IMR-90 (cell line): Measurements from ENCODE around the gene C1orf141. TPM values are rescaled to one million over a fixed set of nuclear protein-coding genes. Genes with fewer than 3 reads are reported as not detected.
A peak's percentile ranks its signal among the peaks of the same experiment; 100 is the strongest.

Experiments
- ATAC-seq: fragments of 200-7000 bp; cut with Tn5 transposase; 2 replicates; pipeline ENCODE4 v1.9.1; 2020; ENCODE audit warnings: low read depth, mild to moderate bottlenecking, moderate library complexity
- BruUV-seq: library from RNA; stranded (reverse); fragments of 400-500 nt; replicated peaks from 2 replicates; lab custom pipeline; 2021; lab: Mats Ljungman, UMichigan
- CTCF ChIA-PET: fragments of 300-600 bp; formaldehyde crosslinking; extraction: SDS; loops from one replicate; lab custom pipeline; 2021; ENCODE audit warnings: antibody characterized with exemption; lab: Yijun Ruan, JAX
- POLR2A ChIA-PET: fragments of 300-600 bp; sonication (Branson Sonifier 250); formaldehyde crosslinking; loops from one replicate; lab custom pipeline; 2022; ENCODE audit warnings: antibody characterized with exemption; ENCODE audit not compliant: unreplicated experiment; lab: Charles Lee
- DNase-seq: peaks from one replicate; pipeline ENCODE4 v3.0.0; 2013
- H2AFZ ChIP-seq: replicated peaks from 2 replicates; pipeline ENCODE3; 2013; ENCODE audit warnings: low read length, mild to moderate bottlenecking; ENCODE audit not compliant: poor library complexity
- H2AK5ac ChIP-seq: 2 replicates; pipeline ENCODE4 v1.6.1; 2013; ENCODE audit warnings: low read depth, low read length, inconsistent platforms
- H2AK9ac ChIP-seq: replicated peaks from 2 replicates; pipeline ENCODE3; 2013; ENCODE audit warnings: mild to moderate bottlenecking, low read depth, low read length, moderate library complexity; ENCODE audit not compliant: poor library complexity
- H2BK120ac ChIP-seq: 2 replicates; pipeline ENCODE4 v1.6.1; 2013; ENCODE audit warnings: low read depth, low read length, inconsistent platforms
- H2BK15ac ChIP-seq: 3 replicates; pipeline ENCODE4 v1.6.1; 2013; ENCODE audit warnings: low read depth, low read length, inconsistent platforms
- H2BK20ac ChIP-seq: 2 replicates; pipeline ENCODE4 v1.6.1; 2013; ENCODE audit warnings: low read depth, mild to moderate bottlenecking, inconsistent platforms, low read length, moderate library complexity
- H2BK5ac ChIP-seq: 2 replicates; pipeline ENCODE4 v1.6.1; 2013; ENCODE audit warnings: mild to moderate bottlenecking, low read depth, low read length, inconsistent platforms; ENCODE audit not compliant: poor library complexity, severe bottlenecking
- H3K14ac ChIP-seq: replicated peaks from 2 replicates; pipeline ENCODE4 v1.6.1; 2013; ENCODE audit warnings: low read depth, low read length, inconsistent platforms
- H3K18ac ChIP-seq: 2 replicates; pipeline ENCODE4 v1.6.1; 2013; ENCODE audit warnings: low read depth, low read length, control low read depth
- H3K23ac ChIP-seq: 2 replicates; pipeline ENCODE4 v1.6.1; 2013; ENCODE audit warnings: low read depth, low read length, inconsistent platforms
- H3K27ac ChIP-seq: 2 replicates; pipeline ENCODE4 v1.5.1; 2013; ENCODE audit warnings: mild to moderate bottlenecking, control low read depth, low read length; ENCODE audit not compliant: insufficient read depth
- H3K27me3 ChIP-seq: 2 replicates; pipeline ENCODE4 v1.6.1; 2013; ENCODE audit warnings: low read length; ENCODE audit not compliant: control insufficient read depth, insufficient read depth
- H3K36me3 ChIP-seq: 2 replicates; pipeline ENCODE4 v1.6.1; 2013; ENCODE audit warnings: low read length, mixed read lengths; ENCODE audit not compliant: control insufficient read depth, insufficient read depth
- H3K4ac ChIP-seq: 2 replicates; pipeline ENCODE4 v1.6.1; 2013; ENCODE audit warnings: low read depth, low read length, inconsistent platforms
- H3K4me1 ChIP-seq: 2 replicates; pipeline ENCODE4 v1.6.1; 2013; ENCODE audit warnings: low read length, mixed read lengths; ENCODE audit not compliant: control insufficient read depth, insufficient read depth
- H3K4me2 ChIP-seq: 2 replicates; pipeline ENCODE4 v1.6.1; 2013; ENCODE audit warnings: low read depth, mild to moderate bottlenecking, control low read depth, low read length, moderate library complexity
- H3K4me3 ChIP-seq: 2 replicates; pipeline ENCODE4 v1.5.1; 2013; ENCODE audit warnings: low read depth, mild to moderate bottlenecking, control low read depth, low read length, moderate library complexity; ENCODE audit not compliant: insufficient read depth
- H3K56ac ChIP-seq: 2 replicates; pipeline ENCODE4 v1.6.1; 2013; ENCODE audit warnings: low read length, inconsistent platforms; ENCODE audit not compliant: insufficient read depth; ENCODE audit errors: extremely low read depth
- H3K79me1 ChIP-seq, 2 experiments: 2 replicates each; pipeline ENCODE4 v1.6.1; 2013; ENCODE audit warnings: low read length in 2 of 2, inconsistent platforms in 1 of 2, low read depth in 1 of 2
- H3K9ac ChIP-seq: 2 replicates; pipeline ENCODE4 v1.6.1; 2013; ENCODE audit warnings: low read depth, low read length, control low read depth
- H3K9me1 ChIP-seq: 2 replicates; pipeline ENCODE4 v1.6.1; 2013; ENCODE audit warnings: low read length, inconsistent platforms; ENCODE audit not compliant: insufficient read depth
- H3K9me3 ChIP-seq: 2 replicates; pipeline ENCODE4 v1.6.1; 2013; ENCODE audit warnings: low read length; ENCODE audit not compliant: control insufficient read depth, insufficient read depth
- H4K20me1 ChIP-seq: 2 replicates; pipeline ENCODE4 v1.6.1; 2013; ENCODE audit warnings: low read length, inconsistent platforms; ENCODE audit not compliant: insufficient read depth
- H4K5ac ChIP-seq: 2 replicates; pipeline ENCODE4 v1.6.1; 2013; ENCODE audit warnings: mild to moderate bottlenecking, low read depth, low read length, control low read depth
- H4K8ac ChIP-seq, 2 experiments: 2 replicates each; pipeline ENCODE4 v1.6.1; 2013; ENCODE audit warnings: low read depth in 2 of 2, low read length in 2 of 2, control low read depth in 1 of 2, inconsistent platforms in 1 of 2
- H4K91ac ChIP-seq: 2 replicates; pipeline ENCODE4 v1.6.1; 2013; ENCODE audit warnings: low read depth, low read length, inconsistent platforms; ENCODE audit not compliant: insufficient read depth
- BHLHE40 ChIP-seq: fragments of 150-350 bp; IDR thresholded peaks from 2 replicates; pipeline ENCODE4 v1.6.1; 2016; ENCODE audit warnings: mild to moderate bottlenecking, low read depth, low read length
- CHD1 ChIP-seq: IDR thresholded peaks from 2 replicates; pipeline ENCODE4 v1.6.1; 2012; ENCODE audit warnings: low read depth, low read length, improper control_type of control experiment
- CTCF ChIP-seq: conservative IDR thresholded peaks from 2 replicates; pipeline ENCODE4 v1.5.1; 2012; ENCODE audit warnings: mild to moderate bottlenecking, low read depth, low read length, improper control_type of control experiment
- FOS ChIP-seq: fragments of 150-350 bp; IDR thresholded peaks from 2 replicates; pipeline ENCODE4 v1.6.1; 2016; ENCODE audit warnings: low read depth, low read length
- MAFK ChIP-seq: IDR thresholded peaks from 2 replicates; pipeline ENCODE4 v1.6.1; 2012; ENCODE audit warnings: low read depth, low read length, improper control_type of control experiment
- MAZ ChIP-seq: IDR thresholded peaks from 2 replicates; pipeline ENCODE4 v1.6.1; 2012; ENCODE audit warnings: low read depth, mild to moderate bottlenecking, low read length, improper control_type of control experiment, moderate library complexity, borderline replicate concordance
- NFE2L2 ChIP-seq: fragments of 150-350 bp; IDR thresholded peaks from 2 replicates; pipeline ENCODE4 v1.6.1; 2016; ENCODE audit warnings: low read depth, mild to moderate bottlenecking, low read length
- RAD21 ChIP-seq: IDR thresholded peaks from 2 replicates; pipeline ENCODE4 v1.6.1; 2012; ENCODE audit warnings: low read length, improper control_type of control experiment
- RCOR1 ChIP-seq: IDR thresholded peaks from 2 replicates; pipeline ENCODE4 v1.6.1; 2012; ENCODE audit warnings: mild to moderate bottlenecking, low read length, improper control_type of control experiment; ENCODE audit not compliant: insufficient replicate concordance
- WGBS, 2 experiments: methylation state at CpG; one replicate each; pipeline versions ENCODE4 v1.1.5 to v1.1.7; 2013; ENCODE audit warnings: missing lambda C conversion rate in 2 of 2; ENCODE audit not compliant: insufficient read length in 1 of 2; ENCODE audit errors: extremely low coverage in 2 of 2; 5-methylcytosine and 5-hydroxymethylcytosine counted together
- dilution Hi-C: fragments of 300-500 bp; cut with HindIII; formaldehyde crosslinking; loops from one replicate; pipeline ENCODE4 v1.14.3; 2018; ENCODE audit warnings: low sequenced_read_pairs; ENCODE audit not compliant: unreplicated experiment
- in situ Hi-C: fragments of 300-500 bp; cut with MboI; formaldehyde crosslinking; loops from 3 replicates; pipeline ENCODE4 v1.14.3; 2019; ENCODE audit warnings: low sequenced_read_pairs, inconsistent platforms, mixed read lengths
- intact Hi-C: fragments of 100-400 bp; cut with micrococcal nuclease; formaldehyde crosslinking; loops from 2 replicates; pipeline ENCODE4 v1.10.0; 2022
- polyA plus RNA-seq, 3 experiments: library from polyadenylated mRNA; depleted of rRNA; stranded (reverse); fragments of >200 nt; gene quantifications; 2 replicates each; pipeline ENCODE4 v1.2.3, GENCODE V29; 2012; ENCODE audit warnings: low replicate concordance in 1 of 3
- total RNA-seq: library from RNA; depleted of rRNA; stranded (reverse); fragments of >200 nt; gene quantifications from 2 replicates; pipeline ENCODE4 v1.2.3, GENCODE V29; 2012

Gene C1orf141
- total and polyA plus RNA-seq, 2 of the 4 experiments (the other 2 are of a cell fraction): not detected

GRCh38 chr1:67100833-67101232, 33.9 kb downstream of the C1orf141 start:
- H2AFZ ChIP-seq: peak overlapping the region; percentile 49
- no peak overlapping the region for H4K91ac ChIP-seq
- H4K20me1 ChIP-seq: no peaks in the 10 kb centered on the region
- 0% methylated on average over 1 of the region's 3 CpGs; no CpG with 5 or more reads in 1 of the 2 experiments for WGBS, 2 experiments
- H3K9me1 ChIP-seq: no peaks in the 10 kb centered on the region
- peak; percentile 60 for ATAC-seq
- H3K9ac ChIP-seq: no peak overlapping the region
- no peak overlapping the region for H3K4ac ChIP-seq
- intact Hi-C loops (no loop called here), dilution Hi-C loops (no loop called here), in situ Hi-C loops (no loop called here)
- H3K27ac ChIP-seq: no peak overlapping the region
- H2BK15ac ChIP-seq: no peak overlapping the region
- no peaks in the 10 kb centered on the region for H3K79me1 ChIP-seq
- no peak overlapping the region for H2AK5ac ChIP-seq
- H4K8ac ChIP-seq: no peak overlapping the region
- BruUV-seq: no TSS peak
- H3K23ac ChIP-seq: no peak overlapping the region
- H3K27me3 ChIP-seq: no peaks in the 10 kb centered on the region
- peak overlapping the region; percentile 70 for H3K4me2 ChIP-seq
- no peak overlapping the region for H2BK20ac ChIP-seq
- H3K4me1 ChIP-seq: peaks cover 3% of the 10 kb centered on the region
- no peak overlapping the region for H3K56ac ChIP-seq
- POLR2A ChIA-PET: no interaction called here
- no peaks in the 10 kb centered on the region for H3K9me3 ChIP-seq
- H2BK5ac ChIP-seq: no peak overlapping the region
- H4K5ac ChIP-seq: no peak overlapping the region
- 0 out of 2 replicates have a peak overlapping the region, but pooled peaks have one; percentile 29 for H3K14ac ChIP-seq
- TF ChIP-seq FOS: no peak
- no peak for TF ChIP-seq NFE2L2
- no peak for TF ChIP-seq MAFK
- no peak for TF ChIP-seq CHD1
- TF ChIP-seq CTCF: no peak
- no peak for TF ChIP-seq RAD21
- TF ChIP-seq RCOR1: no peak
- no peak for TF ChIP-seq MAZ
- no peak for TF ChIP-seq BHLHE40
- CTCF ChIA-PET: no interaction called here
- H2AK9ac ChIP-seq: no peak overlapping the region
- no peak overlapping the region for H2BK120ac ChIP-seq
- DNase-seq: peak; percentile 15
- H3K4me3 ChIP-seq: no peak overlapping the region
- no peaks in the 10 kb centered on the region for H3K36me3 ChIP-seq
- no peak overlapping the region for H3K18ac ChIP-seq
